ENCODE results near the gene CENPB. TPM values are rescaled to one million over a fixed set of nuclear protein-coding genes. Genes with fewer than 3 reads are reported as not detected.

CENPB gene
- total and polyA plus RNA-seq, 2 experiments from 2014 or later, result 4.5 to 134 TPM

GRCh38 chr20:3752386-3752759 lies 34.2 kb downstream of the CENPB start:
- Histone ChIP-seq H3K79me2 (ENCODE audit: insufficient read depth) (no peaks in the 10 kb centered on the region), H3K4me1 (ENCODE audit: insufficient read depth) (no peaks in the 10 kb centered on the region), H3K9me3 (ENCODE audit: low read depth) (no peaks in the 10 kb centered on the region), H3K36me3 (ENCODE audit: low read depth) (no peaks in the 10 kb centered on the region), H3K4me3 (no peak overlapping the region), H3K4me2 (ENCODE audit: unreplicated experiment) (no peak overlapping the region), H4K20me1 (ENCODE audit: insufficient read depth) (no peaks in the 10 kb centered on the region), H3K9me2 (ENCODE audit: insufficient read depth) (no peaks in the 10 kb centered on the region), H3F3A (ENCODE audit: insufficient read depth) (no peaks in the 10 kb centered on the region), H3K9ac (no peak overlapping the region), H2AFZ (no peak overlapping the region), H3K27ac (no peak overlapping the region), H3K27me3 (replicated peaks; ENCODE audit: insufficient read depth) (no peaks in the 10 kb centered on the region)
- no peak for DNase-seq
- in situ Hi-C loops (cut with MboI), result no loop called here
- TF ChIP-seq EZH2 (IDR thresholded peaks at IDR 0.05; ENCODE audit: insufficient read depth, poor library complexity, severe bottlenecking), result no peak
- no peak for TF ChIP-seq EZH2phosphoT487 (IDR thresholded peaks at IDR 0.05; ENCODE audit: insufficient read depth, low read depth)
- whole genome bisulfite sequencing, 2 experiments (ENCODE audit: low coverage in 1 of 2, low lambda C conversion rate in 2 of 2, missing lambda C conversion rate in 2 of 2), result 87 to 89% methylated on average over 13 of the region's 13 CpGs

- no peak for TF ChIP-seq EZH2phosphoT487 (IDR thresholded peaks at IDR 0.05; ENCODE audit: insufficient read depth, low read depth)
- no peak for TF ChIP-seq EZH2 (IDR thresholded peaks at IDR 0.05; ENCODE audit: insufficient read depth, poor library complexity, severe bottlenecking)
- no peak for DNase-seq
- in situ Hi-C loops (cut with MboI), result no loop called here
- no peaks in the 10 kb centered on the region for H3K9me3 ChIP-seq (ENCODE audit: low read depth)
- H3K27me3 ChIP-seq (replicated peaks; ENCODE audit: insufficient read depth), result no peaks in the 10 kb centered on the region
- no peak overlapping the region for H3K4me3 ChIP-seq
- H3K4me2 ChIP-seq (ENCODE audit: unreplicated experiment), result no peak overlapping the region
- H3K9me2 ChIP-seq (ENCODE audit: insufficient read depth), result no peaks in the 10 kb centered on the region
- H3K27ac ChIP-seq, result no peak overlapping the region
- H3K36me3 ChIP-seq (ENCODE audit: low read depth), result no peaks in the 10 kb centered on the region
- WGBS, 2 experiments (ENCODE audit: low coverage in 1 of 2, low lambda C conversion rate in 2 of 2, missing lambda C conversion rate in 2 of 2), result 87 to 93% methylated on average over 49 to 94 of the region's 95 CpGs
- H3K79me2 ChIP-seq (ENCODE audit: insufficient read depth), result no peaks in the 10 kb centered on the region
- no peak overlapping the region for H2AFZ ChIP-seq
- no peaks in the 10 kb centered on the region for H4K20me1 ChIP-seq (ENCODE audit: insufficient read depth)
- no peak overlapping the region for H3K9ac ChIP-seq
- no peaks in the 10 kb centered on the region for H3K4me1 ChIP-seq (ENCODE audit: insufficient read depth)
- no peaks in the 10 kb centered on the region for H3F3A ChIP-seq (ENCODE audit: insufficient read depth)
These were observed 34.7 kb downstream of the CENPB start for GRCh38 chr20:3751675-3752385.

GRCh38 chr20:3751305-3751674 lies 35.2 kb downstream of the CENPB start:
- no peaks in the 10 kb centered on the region for H3F3A ChIP-seq (ENCODE audit: insufficient read depth)
- H4K20me1 ChIP-seq (ENCODE audit: insufficient read depth), result no peaks in the 10 kb centered on the region
- in situ Hi-C loops (cut with MboI), result no loop called here
- H3K27ac ChIP-seq, result no peak overlapping the region
- H3K4me2 ChIP-seq (ENCODE audit: unreplicated experiment), result no peak overlapping the region
- 95 to 96% methylated on average over 24 to 30 of the region's 31 CpGs for WGBS, 2 experiments (ENCODE audit: low coverage in 1 of 2, low lambda C conversion rate in 2 of 2, missing lambda C conversion rate in 2 of 2)
- no peak overlapping the region for H3K4me3 ChIP-seq
- DNase-seq, result no peak
- H3K9me2 ChIP-seq (ENCODE audit: insufficient read depth), result no peaks in the 10 kb centered on the region
- no peaks in the 10 kb centered on the region for H3K4me1 ChIP-seq (ENCODE audit: insufficient read depth)
- no peaks in the 10 kb centered on the region for H3K9me3 ChIP-seq (ENCODE audit: low read depth)
- H3K36me3 ChIP-seq (ENCODE audit: low read depth), result no peaks in the 10 kb centered on the region
- no peaks in the 10 kb centered on the region for H3K27me3 ChIP-seq (replicated peaks; ENCODE audit: insufficient read depth)
- H3K79me2 ChIP-seq (ENCODE audit: insufficient read depth), result no peaks in the 10 kb centered on the region
- TF ChIP-seq EZH2 (IDR thresholded peaks at IDR 0.05; ENCODE audit: insufficient read depth, poor library complexity, severe bottlenecking) (no peak), EZH2phosphoT487 (IDR thresholded peaks at IDR 0.05; ENCODE audit: insufficient read depth, low read depth) (no peak)
- no peak overlapping the region for H2AFZ ChIP-seq
- no peak overlapping the region for H3K9ac ChIP-seq

- H3K4me3 ChIP-seq, result no peak overlapping the region
- no peaks in the 10 kb centered on the region for H3K36me3 ChIP-seq (ENCODE audit: low read depth)
- H2AFZ ChIP-seq, result no peak overlapping the region
- H3K9ac ChIP-seq, result no peak overlapping the region
- no peaks in the 10 kb centered on the region for H3K9me2 ChIP-seq (ENCODE audit: insufficient read depth)
- no peak for DNase-seq
- H3K4me1 ChIP-seq (ENCODE audit: insufficient read depth), result no peaks in the 10 kb centered on the region
- TF ChIP-seq EZH2phosphoT487 (IDR thresholded peaks at IDR 0.05; ENCODE audit: insufficient read depth, low read depth), result no peak
- TF ChIP-seq EZH2 (IDR thresholded peaks at IDR 0.05; ENCODE audit: insufficient read depth, poor library complexity, severe bottlenecking), result no peak
- no peaks in the 10 kb centered on the region for H3K79me2 ChIP-seq (ENCODE audit: insufficient read depth)
- no peak overlapping the region for H3K27ac ChIP-seq
- H3K9me3 ChIP-seq (ENCODE audit: low read depth), result no peaks in the 10 kb centered on the region
- H3F3A ChIP-seq (ENCODE audit: insufficient read depth), result no peaks in the 10 kb centered on the region
- no peaks in the 10 kb centered on the region for H3K27me3 ChIP-seq (replicated peaks; ENCODE audit: insufficient read depth)
- H3K4me2 ChIP-seq (ENCODE audit: unreplicated experiment), result no peak overlapping the region
- H4K20me1 ChIP-seq (ENCODE audit: insufficient read depth), result no peaks in the 10 kb centered on the region
- in situ Hi-C loops (cut with MboI), result no loop called here
- WGBS, 2 experiments (ENCODE audit: low coverage in 1 of 2, low lambda C conversion rate in 2 of 2, missing lambda C conversion rate in 2 of 2), result 92 to 96% methylated on average over 38 to 65 of the region's 72 CpGs
These were observed 36.6 kb downstream of the CENPB start for GRCh38 chr20:3749689-3750531.

Measured in GM23248 (cell line).